ENCODE measurements around the gene RRP1B.
"Not testable (repeated sequence)": the region's sequence is repeated elsewhere in the genome, so short reads cannot be mapped to it uniquely, and the experiment has no call there.

Gene RRP1B

DNA sequence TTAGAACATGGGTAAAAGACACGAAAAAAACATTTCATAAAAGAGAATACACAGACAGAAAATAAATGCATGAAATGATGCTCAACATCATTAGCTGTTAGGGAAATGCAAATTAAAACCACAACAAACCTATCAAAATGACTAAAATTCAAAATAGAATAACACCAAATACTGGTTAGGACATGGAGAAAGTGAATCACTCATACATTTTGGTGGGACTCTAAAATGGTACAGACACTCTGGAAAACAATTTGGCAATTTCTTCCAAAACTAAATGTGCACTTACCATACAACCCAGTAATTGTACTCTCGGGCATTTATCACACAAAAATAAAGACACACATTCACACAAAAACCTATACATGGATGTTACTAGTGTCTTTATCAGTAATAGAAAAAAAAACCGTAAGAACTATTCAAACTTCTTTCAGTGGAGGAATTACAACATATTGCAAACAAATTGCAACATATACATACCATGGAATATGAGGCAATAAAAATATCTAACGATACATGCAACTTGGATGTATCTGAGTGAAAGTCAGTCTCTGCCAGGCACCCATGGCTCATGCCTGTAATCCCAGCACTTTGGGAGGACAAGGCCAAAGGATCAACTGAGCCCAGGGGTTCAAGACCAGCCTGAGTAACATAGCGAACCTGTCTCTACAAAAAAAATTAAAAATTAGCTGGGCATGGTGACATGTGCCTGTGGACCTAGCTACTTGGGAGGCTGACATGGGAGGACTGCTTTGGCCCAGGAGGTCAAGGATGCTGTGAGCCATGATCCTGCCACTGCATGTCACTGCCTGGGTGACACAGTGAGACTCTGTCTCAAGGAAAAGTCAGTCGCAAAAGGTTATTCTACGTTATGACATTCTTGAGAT, 19.6 kb upstream of the RRP1B start:
- no peak for DNase-seq (ENCODE audit: low read depth)

GRCh38 chr21:43640400-43640799, 19.0 kb upstream of the RRP1B start:
- DNase-seq (ENCODE audit: low read depth): no peak

GRCh38 chr21:43643193-43643592, 16.2 kb upstream of the RRP1B start:
- no peak for DNase-seq (ENCODE audit: low read depth)

- no peak for DNase-seq (ENCODE audit: low read depth)
Measured at GRCh38 chr21:43644071-43644470, 15.3 kb upstream of the RRP1B start.

DNA sequence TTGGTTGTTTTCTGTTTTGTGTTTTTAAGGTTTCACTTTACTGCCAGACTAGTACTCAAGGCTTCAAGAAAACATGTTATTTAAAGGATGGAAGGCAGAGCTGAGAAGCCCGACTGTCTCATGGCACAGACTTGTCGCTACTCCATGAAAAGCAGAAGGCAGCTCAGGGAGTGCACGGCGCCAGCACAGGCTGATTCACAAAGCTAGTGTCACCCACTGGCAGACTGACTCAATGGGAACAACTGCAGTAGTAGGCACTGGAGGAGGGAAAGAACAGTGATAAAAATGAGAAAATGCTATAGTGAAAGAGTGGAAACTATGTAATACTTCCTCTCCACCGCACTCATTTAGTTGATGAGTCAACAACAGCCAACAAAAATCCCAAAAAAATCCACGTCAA, 14.8 kb upstream of the RRP1B start:
- no peak for DNase-seq (ENCODE audit: low read depth)

DNA sequence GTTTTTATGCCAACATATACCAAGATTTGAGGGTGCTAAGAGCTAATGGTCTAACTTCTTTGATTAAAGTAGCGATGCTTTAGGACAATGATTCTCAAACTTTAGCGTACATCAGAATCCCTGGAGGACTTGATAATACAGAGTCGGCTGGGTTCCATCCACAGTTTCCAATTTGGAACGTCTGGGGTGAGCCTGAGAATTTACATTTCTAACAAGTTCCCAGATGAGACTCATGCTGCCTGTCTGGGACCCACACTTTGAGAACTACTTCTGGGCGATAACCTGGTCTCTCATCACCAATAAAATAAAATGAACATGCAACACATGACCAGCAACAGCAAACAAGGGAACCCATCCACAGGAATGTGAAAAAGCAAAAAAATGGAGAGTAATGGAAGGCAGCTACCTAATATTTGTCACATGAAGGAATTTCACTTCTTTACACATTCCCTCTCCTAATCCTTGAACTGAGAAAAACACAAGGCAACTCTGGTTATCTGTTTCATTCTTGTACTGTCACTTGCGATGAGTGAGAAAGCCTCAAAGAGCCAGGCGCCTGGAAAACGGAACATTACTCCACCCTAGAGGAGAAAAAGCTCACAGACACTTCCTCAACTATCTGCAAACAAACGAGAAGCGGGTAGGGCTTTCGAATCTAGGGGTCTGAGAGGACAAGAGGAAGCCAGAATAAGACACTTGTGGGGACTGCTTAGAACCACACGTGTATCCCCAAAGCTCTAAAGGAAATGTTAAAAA, 14.0 kb upstream of the RRP1B start:
- no peak for DNase-seq (ENCODE audit: low read depth)

GRCh38 chr21:43645976-43646375, 13.4 kb upstream of the RRP1B start:
- no peak for DNase-seq (ENCODE audit: low read depth)

GRCh38 chr21:43646550-43647260, 12.7 kb upstream of the RRP1B start:
- peak; percentile 81 for DNase-seq (ENCODE audit: low read depth)

DNA sequence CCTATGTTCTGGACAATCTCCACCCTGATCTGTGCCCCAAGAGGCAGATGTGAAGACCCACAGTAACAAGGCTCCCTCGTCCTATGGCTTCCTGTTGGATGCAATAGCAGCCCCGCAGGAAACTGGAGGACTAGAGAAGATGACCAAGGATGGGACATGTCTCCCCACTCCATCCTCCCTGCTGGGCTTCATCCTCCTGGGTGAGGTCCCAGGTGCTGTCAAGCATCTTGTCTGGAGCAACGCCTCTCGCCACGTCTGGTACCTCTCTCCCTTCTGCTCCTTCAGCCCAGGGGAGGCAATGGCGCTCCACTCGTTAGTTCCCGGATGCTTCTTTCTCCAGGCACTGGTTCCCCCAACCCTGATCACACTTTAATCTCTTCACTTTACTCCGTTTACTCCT, 11.2 kb upstream of the RRP1B start:
- no peak for DNase-seq (ENCODE audit: low read depth)

DNA sequence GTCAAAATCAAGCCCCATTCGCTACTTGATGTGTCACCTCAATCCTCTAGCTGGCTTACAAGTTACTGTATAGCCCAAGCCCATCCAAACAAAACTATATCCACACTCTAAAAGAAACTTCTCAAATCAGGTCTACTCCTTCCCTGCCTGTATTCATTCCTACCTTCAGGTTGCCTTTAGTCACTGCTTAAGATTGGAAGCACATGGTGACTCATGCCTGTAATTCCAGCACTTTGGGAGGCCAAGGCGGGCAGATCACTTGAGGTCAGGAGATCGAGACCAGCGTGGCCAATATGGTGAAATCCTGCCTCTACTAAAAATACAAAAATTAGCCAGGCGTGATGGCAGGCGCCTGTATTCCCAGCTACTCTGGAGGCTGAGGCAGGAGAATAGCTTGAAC, 7.4 kb upstream of the RRP1B start:
- not testable (repeated sequence) for DNase-seq (ENCODE audit: low read depth)

- no peak for DNase-seq (ENCODE audit: low read depth)
Measured at GRCh38 chr21:43652616-43653015, 6.7 kb upstream of the RRP1B start.

GRCh38 chr21:43653626-43654025, 5.7 kb upstream of the RRP1B start:
- DNase-seq (ENCODE audit: low read depth): no peak

- no peak for DNase-seq (ENCODE audit: low read depth)
Measured at GRCh38 chr21:43654806-43655489, 4.4 kb upstream of the RRP1B start.

- DNase-seq (ENCODE audit: low read depth): no peak
Measured at GRCh38 chr21:43657355-43658087, 1.8 kb upstream of the RRP1B start.

GRCh38 chr21:43658088-43658741, 1.1 kb upstream of the RRP1B start:
- no peak for DNase-seq (ENCODE audit: low read depth)

GRCh38 chr21:43658769-43659135, 608 bp upstream of the RRP1B start:
- no peak for DNase-seq (ENCODE audit: low read depth)

DNA sequence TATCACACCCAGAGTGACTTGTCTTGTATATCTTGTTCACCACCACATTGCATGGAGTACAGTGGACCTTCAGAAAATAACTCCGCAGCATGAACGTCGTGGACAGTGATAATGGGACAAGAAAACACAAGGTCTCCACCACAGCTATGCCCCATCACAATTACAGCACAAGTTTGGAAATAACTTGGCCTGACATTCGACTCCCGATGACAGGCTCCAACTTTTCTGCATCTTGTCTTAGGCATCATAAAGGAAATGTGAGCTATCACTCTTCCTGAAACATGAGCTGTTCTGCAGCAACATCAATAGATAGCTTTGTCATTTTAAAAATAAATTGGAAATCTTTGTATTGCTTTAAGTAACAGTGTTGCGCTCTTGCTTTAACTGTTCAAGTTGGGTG, 2.9 kb downstream of the RRP1B start:
- DNase-seq (ENCODE audit: low read depth): no peak

- DNase-seq (ENCODE audit: low read depth): no peak
Measured at GRCh38 chr21:43663033-43663432, 3.7 kb downstream of the RRP1B start.

DNA sequence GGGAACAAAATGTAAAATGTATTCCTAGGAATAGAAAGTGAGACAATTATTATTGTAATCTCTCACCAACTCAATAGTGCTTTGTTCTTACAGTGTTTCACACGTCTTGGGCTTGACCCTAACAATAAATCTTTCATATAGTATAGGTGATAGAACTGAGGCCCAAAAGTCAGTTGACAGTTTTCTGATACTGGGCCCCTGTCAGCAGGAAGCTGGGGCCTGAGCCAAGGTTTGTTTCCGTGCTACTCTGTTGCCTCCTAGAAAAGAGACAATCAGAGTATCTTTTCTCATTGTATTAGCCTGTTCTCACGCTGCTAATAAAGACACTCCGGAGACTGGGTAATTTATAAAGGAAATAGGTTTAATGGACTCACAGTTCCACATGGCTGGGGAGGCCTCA, 5.0 kb downstream of the RRP1B start:
- no peak for DNase-seq (ENCODE audit: low read depth)

DNA sequence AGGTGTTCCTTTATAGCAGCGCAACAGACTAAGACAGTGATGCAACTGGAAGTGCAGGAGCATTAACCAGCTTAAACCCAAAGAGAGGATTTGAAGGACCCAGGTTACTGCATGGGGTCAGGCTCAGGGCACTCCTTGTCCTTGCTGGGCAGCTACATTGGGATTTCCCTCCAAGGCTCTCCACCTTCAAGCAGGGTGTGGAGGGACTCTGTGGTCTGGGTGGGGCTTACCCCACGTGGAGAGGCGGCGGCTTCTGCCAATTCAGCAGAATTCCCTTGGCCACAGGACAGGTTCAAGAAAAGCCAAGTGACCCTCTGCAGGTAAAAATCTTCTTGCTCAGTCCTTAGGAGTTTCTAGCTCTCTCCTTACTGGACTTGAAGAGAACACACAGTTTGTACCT, 6.5 kb downstream of the RRP1B start:
- DNase-seq (ENCODE audit: low read depth): no peak

Measured in activated T-cell treated with anti-CD3 and anti-CD28 coated beads for 1 hour (primary cell).